H9 (cell line): Measurements from ENCODE around the gene AMN. TPM values are rescaled to one million over a fixed set of nuclear protein-coding genes. Genes with fewer than 3 reads are reported as not detected.

Experiments
- DNase-seq: peaks from one replicate; pipeline ENCODE4 v3.0.0-alpha.2; 2017
- H2AFZ ChIP-seq: one replicate; pipeline ENCODE4 v1.6.1; 2013; ENCODE audit warnings: mild to moderate bottlenecking, low read length, control low read depth, moderate library complexity
- H2AK5ac ChIP-seq: 2 replicates; pipeline ENCODE4 v1.6.1; 2013; ENCODE audit warnings: low read length, control low read depth, mixed read lengths; ENCODE audit not compliant: insufficient read length
- H2BK120ac ChIP-seq: one replicate; pipeline ENCODE4 v1.6.1; 2013; ENCODE audit warnings: low read depth, mild to moderate bottlenecking, low read length, control low read depth, inconsistent platforms; ENCODE audit not compliant: poor library complexity, severe bottlenecking
- H2BK12ac ChIP-seq: 2 replicates; pipeline ENCODE4 v1.6.1; 2013; ENCODE audit warnings: low read length, control low read depth, mixed read lengths, low read depth; ENCODE audit not compliant: insufficient read length
- H2BK15ac ChIP-seq: 2 replicates; pipeline ENCODE4 v1.6.1; 2013; ENCODE audit warnings: low read depth, low read length, control low read depth
- H2BK20ac ChIP-seq: one replicate; pipeline ENCODE4 v1.6.1; 2013; ENCODE audit warnings: low read depth, mild to moderate bottlenecking, low read length, control low read depth, inconsistent platforms; ENCODE audit not compliant: poor library complexity, severe bottlenecking
- H2BK5ac ChIP-seq: 2 replicates; pipeline ENCODE4 v1.6.1; 2013; ENCODE audit warnings: low read length, control low read depth, mixed read lengths; ENCODE audit not compliant: insufficient read length
- H3K14ac ChIP-seq: 2 replicates; pipeline ENCODE4 v1.6.1; 2013; ENCODE audit warnings: low read length, control low read depth; ENCODE audit not compliant: insufficient read depth
- H3K18ac ChIP-seq: 2 replicates; pipeline ENCODE4 v1.6.1; 2013; ENCODE audit warnings: low read depth, mild to moderate bottlenecking, mixed read lengths, low read length, control low read depth; ENCODE audit not compliant: insufficient read length
- H3K23ac ChIP-seq: 2 replicates; pipeline ENCODE4 v1.6.1; 2013; ENCODE audit warnings: low read length, control low read depth, mixed read lengths, low read depth; ENCODE audit not compliant: insufficient read length
- H3K23me2 ChIP-seq: 2 replicates; pipeline ENCODE4 v1.6.1; 2013; ENCODE audit warnings: low read depth, mild to moderate bottlenecking, mixed read lengths, low read length, control low read depth; ENCODE audit not compliant: insufficient read length, poor library complexity, severe bottlenecking
- H3K27ac ChIP-seq: 2 replicates; pipeline ENCODE4 v1.5.1; 2013; ENCODE audit warnings: low read length, control low read depth, mixed read lengths, low read depth; ENCODE audit not compliant: insufficient read length
- H3K27me3 ChIP-seq: 2 replicates; pipeline ENCODE4 v1.6.1; 2013; ENCODE audit warnings: low read length, control low read depth, inconsistent platforms; ENCODE audit not compliant: insufficient read depth
- H3K4ac ChIP-seq: 2 replicates; pipeline ENCODE4 v1.6.1; 2013; ENCODE audit warnings: low read depth, mild to moderate bottlenecking, control low read depth, inconsistent platforms, low read length, moderate library complexity
- H3K4me1 ChIP-seq: 2 replicates; pipeline ENCODE4 v1.6.1; 2013; ENCODE audit warnings: low read length, control low read depth, inconsistent platforms; ENCODE audit not compliant: insufficient read depth
- H3K4me2 ChIP-seq: 2 replicates; pipeline ENCODE4 v1.6.1; 2013; ENCODE audit warnings: low read length, control low read depth, mixed read lengths; ENCODE audit not compliant: insufficient read length, insufficient read depth
- H3K56ac ChIP-seq: 2 replicates; pipeline ENCODE4 v1.6.1; 2013; ENCODE audit warnings: low read depth, mild to moderate bottlenecking, mixed read lengths, low read length, control low read depth; ENCODE audit not compliant: insufficient read length
- H3K79me1 ChIP-seq: 2 replicates; pipeline ENCODE4 v1.6.1; 2013; ENCODE audit warnings: low read depth, mild to moderate bottlenecking, moderate library complexity, low read length, control low read depth, inconsistent platforms; ENCODE audit not compliant: insufficient read depth, poor library complexity, severe bottlenecking
- H3K79me2 ChIP-seq: 2 replicates; pipeline ENCODE4 v1.6.1; 2013; ENCODE audit warnings: low read length, control low read depth, inconsistent platforms; ENCODE audit not compliant: insufficient read depth
- H3K9ac ChIP-seq: 2 replicates; pipeline ENCODE4 v1.6.1; 2013; ENCODE audit warnings: low read length, control low read depth, mixed read lengths; ENCODE audit not compliant: insufficient read length; ENCODE audit errors: extremely low read depth
- H3K9me3 ChIP-seq: one replicate; pipeline ENCODE4 v1.6.1; 2013; ENCODE audit warnings: low read depth, low read length, inconsistent platforms; ENCODE audit not compliant: control insufficient read depth
- H3T11ph ChIP-seq: one replicate; pipeline ENCODE4 v1.6.1; 2013; ENCODE audit warnings: mild to moderate bottlenecking, low read length, control low read depth, inconsistent platforms
- H4K20me1 ChIP-seq: one replicate; pipeline ENCODE4 v1.6.1; 2013; ENCODE audit not compliant: control insufficient read depth, insufficient read length, insufficient read depth
- H4K5ac ChIP-seq: 2 replicates; pipeline ENCODE4 v1.6.1; 2013; ENCODE audit warnings: low read depth, mild to moderate bottlenecking, mixed read lengths, low read length, control low read depth; ENCODE audit not compliant: insufficient read length
- H4K8ac ChIP-seq: replicated peaks from 2 replicates; pipeline ENCODE4 v1.6.1; 2013; ENCODE audit warnings: low read length, control low read depth, mixed read lengths, low read depth; ENCODE audit not compliant: insufficient read length
- H4K91ac ChIP-seq: 2 replicates; pipeline ENCODE4 v1.6.1; 2013; ENCODE audit warnings: low read depth, mild to moderate bottlenecking, moderate library complexity, mixed read lengths, low read length, control low read depth; ENCODE audit not compliant: insufficient read length
- H3K27ac Mint-ChIP-seq, 3 experiments: 2 replicates in 2 of 3; 3 replicates in 1 of 3; pipeline ENCODE4 v1.8.0; 2020 to 2021; ENCODE audit warnings: mixed read lengths in 3 of 3, mild to moderate bottlenecking in 1 of 3, moderate library complexity in 1 of 3
- H3K27me3 Mint-ChIP-seq: 2 replicates; pipeline ENCODE4 v1.8.0; 2021; ENCODE audit warnings: low read depth, mild to moderate bottlenecking, moderate library complexity, mixed read lengths
- H3K36me3 Mint-ChIP-seq, 3 experiments: 2 replicates in 2 of 3; 3 replicates in 1 of 3; pipeline ENCODE4 v1.8.0; 2020 to 2021; ENCODE audit warnings: low read depth in 3 of 3, mixed read lengths in 3 of 3; ENCODE audit not compliant: insufficient read depth in 1 of 3
- H3K4me1 Mint-ChIP-seq, 2 experiments: 2 replicates each; pipeline ENCODE4 v1.8.0; 2020; ENCODE audit warnings: mixed read lengths in 2 of 2
- H3K4me3 Mint-ChIP-seq, 2 experiments: 2 replicates in 1 of 2; 3 replicates in 1 of 2; pipeline ENCODE4 v1.8.0; 2020 to 2021; ENCODE audit warnings: mild to moderate bottlenecking in 2 of 2, mixed read lengths in 2 of 2, moderate library complexity in 1 of 2
- H3K9me3 Mint-ChIP-seq, 2 experiments: 2 replicates in 1 of 2; 3 replicates in 1 of 2; pipeline ENCODE4 v1.8.0; 2020; ENCODE audit warnings: mild to moderate bottlenecking in 2 of 2, mixed read lengths in 2 of 2, moderate library complexity in 1 of 2
- CTCF ChIP-seq: fragments of 200-600 bp; sonication (generic); conservative IDR thresholded peaks from 3 replicates; pipeline ENCODE4 v1.8.0; 2021; ENCODE audit warnings: antibody characterized with exemption, mild to moderate bottlenecking
- WGBS: extraction: QIAGEN DNeasy Blood & Tissue Kit; methylation state at CpG from one replicate; pipeline ENCODE4 v1.1.7; 2013; ENCODE audit warnings: missing lambda C conversion rate, low lambda C conversion rate, mixed read lengths; ENCODE audit not compliant: insufficient read length; ENCODE audit errors: extremely low coverage; 5-methylcytosine and 5-hydroxymethylcytosine counted together
- total RNA-seq: library from RNA; stranded (reverse); gene quantifications from 2 replicates; pipeline ENCODE4 v1.2.1, GENCODE V29; 2021

The AMN gene
- total RNA-seq, 1 experiment from 2014 or later: 1.9 TPM

GRCh38 chr14:102949801-102950451, 27.5 kb downstream of the AMN start:
- Histone ChIP-seq H4K8ac (no peak overlapping the region), H3K9ac (no peak overlapping the region), H3K79me2 (no peaks in the 10 kb centered on the region), H3K4ac (no peak overlapping the region), H4K20me1 (no peaks in the 10 kb centered on the region), H2BK120ac (no peak overlapping the region), H3K27me3 (no peaks in the 10 kb centered on the region), H3K27ac (no peak overlapping the region), H3K14ac (no peak overlapping the region), H3K9me3 (no peaks in the 10 kb centered on the region), H2AFZ (no peak overlapping the region), H3K23ac (no peak overlapping the region), H4K91ac (no peak overlapping the region), H4K5ac (no peak overlapping the region), H2BK20ac (no peak overlapping the region), H3K79me1 (no peaks in the 10 kb centered on the region), H2BK5ac (no peak overlapping the region), H3K18ac (no peak overlapping the region), H3K56ac (no peak overlapping the region), H2AK5ac (no peak overlapping the region), H2BK12ac (no peak overlapping the region), H2BK15ac (no peak overlapping the region), H3T11ph (no peak overlapping the region), H3K4me2 (no peak overlapping the region), H3K23me2 (no peaks in the 10 kb centered on the region), H3K4me1 (no peaks in the 10 kb centered on the region)
- TF ChIP-seq CTCF: no peak
- peaks cover 37 to 89% (median 86%) of the 10 kb centered on the region in 3 experiments for H3K36me3 Mint-ChIP-seq
- H3K9me3 Mint-ChIP-seq: no peaks in the 10 kb centered on the region
- H3K4me1 Mint-ChIP-seq: no peaks in the 10 kb centered on the region
- WGBS: no CpG with 5 or more reads among the region's 23 CpGs
- no peak for DNase-seq
- H3K27ac Mint-ChIP-seq: no peak overlapping the region
- H3K4me3 Mint-ChIP-seq: no peak overlapping the region
- H3K27me3 Mint-ChIP-seq: no peaks in the 10 kb centered on the region
